ENCODE results near the gene MYPN. TPM values are rescaled to one million over a fixed set of nuclear protein-coding genes. Genes with fewer than 3 reads are reported as not detected.

Gene MYPN
- total RNA-seq, 1 experiment from 2014 or later: not detected

- Histone ChIP-seq H3K36me3 (ENCODE audit: insufficient read depth, low read length) (no peaks in the 10 kb centered on the region), H3K4me2 (ENCODE audit: low read depth, low read length, poor library complexity, severe bottlenecking) (no peak overlapping the region), H3K27me3 (ENCODE audit: low read length) (no peaks in the 10 kb centered on the region), H3K79me2 (ENCODE audit: low read length) (no peaks in the 10 kb centered on the region), H3K9me3 (ENCODE audit: low read length) (no peaks in the 10 kb centered on the region), H3K9me2 (replicated peaks; ENCODE audit: insufficient read depth, low read length) (no peaks in the 10 kb centered on the region), H3K4me1 (ENCODE audit: low read length) (no peaks in the 10 kb centered on the region), H3K9ac (ENCODE audit: low read length) (no peak overlapping the region), H3K27ac (ENCODE audit: low read length) (no peak overlapping the region), H2AFZ (ENCODE audit: low read length) (no peak overlapping the region), H4K20me1 (ENCODE audit: insufficient read depth, low read depth, low read length) (no peaks in the 10 kb centered on the region), H3K4me3 (ENCODE audit: low read length) (no peak overlapping the region)
- no peak for DNase-seq
Measured at GRCh38 chr10:68247931-68248330, 138.6 kb downstream of the MYPN start.

GRCh38 chr10:68249297-68249696, 140.0 kb downstream of the MYPN start:
- Histone ChIP-seq H3K4me1 (ENCODE audit: low read length) (no peaks in the 10 kb centered on the region), H3K9ac (ENCODE audit: low read length) (no peak overlapping the region), H3K36me3 (ENCODE audit: insufficient read depth, low read length) (no peaks in the 10 kb centered on the region), H3K27ac (ENCODE audit: low read length) (no peak overlapping the region), H3K9me3 (ENCODE audit: low read length) (no peaks in the 10 kb centered on the region), H3K4me2 (ENCODE audit: low read depth, low read length, poor library complexity, severe bottlenecking) (no peak overlapping the region), H4K20me1 (ENCODE audit: insufficient read depth, low read depth, low read length) (no peaks in the 10 kb centered on the region), H3K79me2 (ENCODE audit: low read length) (no peaks in the 10 kb centered on the region), H3K9me2 (replicated peaks; ENCODE audit: insufficient read depth, low read length) (no peaks in the 10 kb centered on the region), H2AFZ (ENCODE audit: low read length) (no peak overlapping the region), H3K27me3 (ENCODE audit: low read length) (no peaks in the 10 kb centered on the region), H3K4me3 (ENCODE audit: low read length) (no peak overlapping the region)
- DNase-seq: no peak

GRCh38 chr10:68251151-68251550, 141.9 kb downstream of the MYPN start:
- Histone ChIP-seq H3K9ac (ENCODE audit: low read length) (no peak overlapping the region), H3K79me2 (ENCODE audit: low read length) (no peaks in the 10 kb centered on the region), H4K20me1 (ENCODE audit: insufficient read depth, low read depth, low read length) (no peaks in the 10 kb centered on the region), H3K4me2 (ENCODE audit: low read depth, low read length, poor library complexity, severe bottlenecking) (no peak overlapping the region), H3K36me3 (ENCODE audit: insufficient read depth, low read length) (no peaks in the 10 kb centered on the region), H3K4me3 (ENCODE audit: low read length) (no peak overlapping the region), H3K9me3 (ENCODE audit: low read length) (no peaks in the 10 kb centered on the region), H3K27me3 (ENCODE audit: low read length) (no peaks in the 10 kb centered on the region), H3K9me2 (replicated peaks; ENCODE audit: insufficient read depth, low read length) (no peaks in the 10 kb centered on the region), H3K27ac (ENCODE audit: low read length) (no peak overlapping the region), H3K4me1 (ENCODE audit: low read length) (no peaks in the 10 kb centered on the region), H2AFZ (ENCODE audit: low read length) (no peak overlapping the region)
- no peak for DNase-seq

GRCh38 chr10:68251625-68252495, 142.6 kb downstream of the MYPN start:
- H3K79me2 ChIP-seq (ENCODE audit: low read length): no peaks in the 10 kb centered on the region
- no peak overlapping the region for H2AFZ ChIP-seq (ENCODE audit: low read length)
- H3K36me3 ChIP-seq (ENCODE audit: insufficient read depth, low read length): no peaks in the 10 kb centered on the region
- H3K4me1 ChIP-seq (ENCODE audit: low read length): no peaks in the 10 kb centered on the region
- H3K9ac ChIP-seq (ENCODE audit: low read length): no peak overlapping the region
- no peaks in the 10 kb centered on the region for H3K27me3 ChIP-seq (ENCODE audit: low read length)
- no peaks in the 10 kb centered on the region for H3K9me3 ChIP-seq (ENCODE audit: low read length)
- H3K4me3 ChIP-seq (ENCODE audit: low read length): no peak overlapping the region
- H3K4me2 ChIP-seq (ENCODE audit: low read depth, low read length, poor library complexity, severe bottlenecking): no peak overlapping the region
- H3K27ac ChIP-seq (ENCODE audit: low read length): no peak overlapping the region
- H3K9me2 ChIP-seq (replicated peaks; ENCODE audit: insufficient read depth, low read length): no peaks in the 10 kb centered on the region
- H4K20me1 ChIP-seq (ENCODE audit: insufficient read depth, low read depth, low read length): no peaks in the 10 kb centered on the region
- no peak for DNase-seq

GRCh38 chr10:68253346-68253745, 144.1 kb downstream of the MYPN start:
- no peaks in the 10 kb centered on the region for H3K9me3 ChIP-seq (ENCODE audit: low read length)
- H3K27ac ChIP-seq (ENCODE audit: low read length): no peak overlapping the region
- H3K79me2 ChIP-seq (ENCODE audit: low read length): no peaks in the 10 kb centered on the region
- H3K27me3 ChIP-seq (ENCODE audit: low read length): no peaks in the 10 kb centered on the region
- no peak for DNase-seq
- H3K4me2 ChIP-seq (ENCODE audit: low read depth, low read length, poor library complexity, severe bottlenecking): no peak overlapping the region
- no peak overlapping the region for H3K4me3 ChIP-seq (ENCODE audit: low read length)
- no peak overlapping the region for H3K9ac ChIP-seq (ENCODE audit: low read length)
- no peaks in the 10 kb centered on the region for H3K4me1 ChIP-seq (ENCODE audit: low read length)
- no peaks in the 10 kb centered on the region for H3K36me3 ChIP-seq (ENCODE audit: insufficient read depth, low read length)
- no peaks in the 10 kb centered on the region for H3K9me2 ChIP-seq (replicated peaks; ENCODE audit: insufficient read depth, low read length)
- H2AFZ ChIP-seq (ENCODE audit: low read length): no peak overlapping the region
- H4K20me1 ChIP-seq (ENCODE audit: insufficient read depth, low read depth, low read length): no peaks in the 10 kb centered on the region

GRCh38 chr10:68261132-68261856, 152.0 kb downstream of the MYPN start:
- Histone ChIP-seq H3K9me2 (replicated peaks; ENCODE audit: insufficient read depth, low read length) (no peaks in the 10 kb centered on the region), H3K27ac (ENCODE audit: low read length) (no peak overlapping the region), H3K27me3 (ENCODE audit: low read length) (no peaks in the 10 kb centered on the region), H3K4me1 (ENCODE audit: low read length) (no peaks in the 10 kb centered on the region), H3K9me3 (ENCODE audit: low read length) (no peaks in the 10 kb centered on the region), H3K36me3 (ENCODE audit: insufficient read depth, low read length) (no peaks in the 10 kb centered on the region), H3K4me3 (ENCODE audit: low read length) (no peak overlapping the region), H3K79me2 (ENCODE audit: low read length) (no peaks in the 10 kb centered on the region), H3K4me2 (ENCODE audit: low read depth, low read length, poor library complexity, severe bottlenecking) (no peak overlapping the region), H2AFZ (ENCODE audit: low read length) (no peak overlapping the region), H4K20me1 (ENCODE audit: insufficient read depth, low read depth, low read length) (no peaks in the 10 kb centered on the region), H3K9ac (ENCODE audit: low read length) (no peak overlapping the region)
- no peak for DNase-seq

Other genes with a start within 250 kb of the MYPN start
- 14.9 and 29.0 TPM in 2 replicates for gene SIRT1, start 224.8 kb upstream of the MYPN start, total RNA-seq (2014; rRNA removed; shearing (Covaris generic); ENCODE audit: low replicate concordance)
- 54.1 and 99.9 TPM in 2 replicates for gene HERC4, start 34.2 kb upstream of the MYPN start, total RNA-seq (2014; rRNA removed; shearing (Covaris generic); ENCODE audit: low replicate concordance)
- gene ATOH7, start 122.6 kb downstream of the MYPN start, total RNA-seq (2014; rRNA removed; shearing (Covaris generic); ENCODE audit: low replicate concordance): not detected in 2 replicates
- 24.1 and 38.1 TPM in 2 replicates for gene HNRNPH3, start 222.6 kb downstream of the MYPN start, total RNA-seq (2014; rRNA removed; shearing (Covaris generic); ENCODE audit: low replicate concordance)
- gene PBLD, start 223.4 kb downstream of the MYPN start, total RNA-seq (2014; rRNA removed; shearing (Covaris generic); ENCODE audit: low replicate concordance): 1.0 and 7.2 TPM in 2 replicates

Data from Karpas-422 (cell line).